HG03025 (cell line): ENCODE results near the gene TTC38.

Source experiments
- ATAC-seq: cut with Tn5 transposase; IDR thresholded peaks from one replicate; pipeline ENCODE4 v1.9.1; 2021; ENCODE audit warnings: mild to moderate bottlenecking, moderate library complexity; ENCODE audit not compliant: unreplicated experiment, low FRiP score

Gene TTC38

GRCh38 chr22:46275455-46276122, 7.8 kb downstream of the TTC38 start:
- ATAC-seq: no peak

GRCh38 chr22:46276563-46276962, 8.8 kb downstream of the TTC38 start:
- no peak for ATAC-seq

- ATAC-seq: no peak
Measured at GRCh38 chr22:46278656-46279645, 11.1 kb downstream of the TTC38 start.

- no peak for ATAC-seq
Measured at GRCh38 chr22:46280063-46280817, 12.4 kb downstream of the TTC38 start.

- no peak for ATAC-seq
Measured at GRCh38 chr22:46280999-46281623, 13.3 kb downstream of the TTC38 start.

GRCh38 chr22:46281866-46282678, 14.3 kb downstream of the TTC38 start:
- ATAC-seq: no peak

GRCh38 chr22:46286006-46286405, 18.2 kb downstream of the TTC38 start:
- no peak for ATAC-seq

GRCh38 chr22:46286941-46287872, 19.4 kb downstream of the TTC38 start:
- ATAC-seq: no peak

GRCh38 chr22:46287873-46288751, 20.3 kb downstream of the TTC38 start:
- ATAC-seq: no peak

GRCh38 chr22:46288846-46289243, 21.0 kb downstream of the TTC38 start:
- ATAC-seq: no peak

- no peak for ATAC-seq
Measured at GRCh38 chr22:46289244-46289891, 21.6 kb downstream of the TTC38 start.

GRCh38 chr22:46290121-46290842, 22.5 kb downstream of the TTC38 start:
- no peak for ATAC-seq

GRCh38 chr22:46290843-46291785, 23.3 kb downstream of the TTC38 start:
- ATAC-seq: no peak

GRCh38 chr22:46292173-46292572, 24.4 kb downstream of the TTC38 start:
- ATAC-seq: no peak

- no peak for ATAC-seq
Measured at GRCh38 chr22:46292732-46293131, 24.9 kb downstream of the TTC38 start.
